Stimulated activated naive CD8-positive, alpha-beta T cell treated with anti-CD3 and anti-CD28 coated beads, Interleukin-15, amount 100 ng/mL, for 72 hours (primary cell): ENCODE data around the gene KCNT1.

Experiments
- ATAC-seq: fragments of 150-1000 bp; cut with Tn5 transposase; 2 replicates; pipeline ENCODE4 v1.10.0; 2021; ENCODE audit warnings: mild to moderate bottlenecking, moderate library complexity
- DNase-seq, 2 donors: peaks; one replicate each; pipeline ENCODE4 v3.0.0; 2021 to 2022
- H3K27ac Mint-ChIP-seq, 2 donors: one replicate each; pipeline ENCODE4 v1.8.0; 2022; ENCODE audit warnings: mild to moderate bottlenecking in 2 of 2, mixed read lengths in 2 of 2, moderate library complexity in 2 of 2
- H3K27me3 Mint-ChIP-seq: one replicate; pipeline ENCODE4 v1.8.0; 2022; ENCODE audit warnings: mixed read lengths
- H3K4me1 Mint-ChIP-seq: one replicate; pipeline ENCODE4 v1.8.0; 2022; ENCODE audit warnings: mild to moderate bottlenecking, mixed read lengths
- H3K4me3 Mint-ChIP-seq, 2 donors: one replicate each; pipeline ENCODE4 v1.8.0; 2022; ENCODE audit warnings: mild to moderate bottlenecking in 2 of 2, mixed read lengths in 2 of 2, moderate library complexity in 1 of 2
- H3K9me3 Mint-ChIP-seq, 2 donors: one replicate each; pipeline ENCODE4 v1.8.0; 2022; ENCODE audit warnings: mixed read lengths in 2 of 2

The KCNT1 gene

DNA sequence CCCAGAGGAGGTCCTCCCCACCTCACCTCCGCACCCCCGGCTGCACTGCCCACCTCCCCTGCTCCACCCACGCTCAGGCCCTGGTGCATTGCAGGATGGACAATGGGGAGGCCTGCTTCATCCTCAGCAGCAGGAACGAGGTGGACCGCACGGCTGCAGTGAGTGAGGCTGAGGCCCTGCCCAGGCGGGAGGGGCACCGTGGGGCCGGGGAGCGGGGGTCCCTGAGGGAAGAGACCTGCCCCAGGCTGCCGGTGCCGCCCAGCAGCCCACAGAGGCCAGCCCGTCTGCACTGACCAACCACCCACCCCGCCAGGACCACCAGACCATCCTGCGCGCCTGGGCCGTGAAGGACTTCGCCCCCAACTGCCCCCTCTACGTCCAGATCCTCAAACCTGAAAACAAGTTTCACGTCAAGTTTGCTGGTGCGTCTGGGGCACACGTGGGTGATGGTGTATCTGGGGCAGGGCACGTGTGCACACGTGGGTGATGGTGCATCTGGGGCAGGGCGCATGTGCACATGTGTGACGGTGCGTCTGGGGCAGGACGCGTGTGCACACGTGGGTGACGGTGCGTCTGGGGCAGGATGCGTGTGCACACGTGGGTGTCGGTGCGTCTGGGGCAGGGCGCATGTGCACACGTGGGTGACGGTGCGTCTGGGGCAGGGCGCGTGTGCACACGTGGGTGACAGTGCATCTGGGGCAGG lies 66.7 kb downstream of the KCNT1 start:
- Mint-ChIP-seq H3K9me3 (peaks cover 0 to 25% of the 10 kb centered on the region in 2 donors), H3K27me3 (no peaks in the 10 kb centered on the region), H3K4me3 (no peak overlapping the region), H3K4me1 (no peaks in the 10 kb centered on the region), H3K27ac (peak overlapping the region in 1 of 2 donors; percentile 54)
- no peak for ATAC-seq
- DNase-seq = no peak

DNA sequence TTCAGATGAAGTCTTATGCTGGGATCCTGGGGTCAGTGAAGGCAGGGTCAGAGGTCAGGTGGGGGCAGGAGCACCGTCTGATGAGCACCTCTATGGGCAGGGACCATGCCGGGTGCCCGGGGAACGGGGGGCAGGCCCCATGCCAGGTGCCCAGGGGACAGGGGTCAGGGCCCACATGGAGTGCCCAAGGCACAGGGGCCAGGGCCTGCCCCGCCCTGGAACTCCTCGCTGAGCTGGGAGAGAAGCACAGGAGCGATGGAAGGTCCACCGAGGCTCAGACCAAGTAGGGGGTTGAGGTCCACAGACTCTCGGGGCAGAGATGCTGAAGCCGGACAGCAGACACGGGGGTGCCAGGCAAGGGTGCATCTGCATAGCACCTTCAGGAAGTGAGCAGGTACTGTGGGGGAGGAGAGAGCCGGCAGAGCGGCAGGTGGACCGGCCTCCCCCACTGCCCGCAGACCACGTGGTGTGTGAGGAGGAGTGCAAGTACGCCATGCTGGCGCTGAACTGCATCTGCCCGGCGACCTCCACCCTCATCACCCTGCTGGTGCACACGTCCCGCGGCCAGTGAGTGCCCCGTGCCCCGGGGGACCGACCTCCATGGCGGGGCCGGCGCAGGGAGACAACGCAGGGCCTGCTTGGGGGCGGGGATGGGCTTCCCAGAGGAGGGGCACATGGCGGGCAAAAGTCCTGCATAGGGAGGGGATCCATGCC lies 67.7 kb downstream of the KCNT1 start:
- no peak for ATAC-seq
- H3K27me3 Mint-ChIP-seq = no peaks in the 10 kb centered on the region
- DNase-seq = no peak
- peaks cover 0 to 23% of the 10 kb centered on the region in 2 donors for H3K9me3 Mint-ChIP-seq
- no peak overlapping the region for H3K4me3 Mint-ChIP-seq
- no peaks in the 10 kb centered on the region for H3K4me1 Mint-ChIP-seq
- no peak overlapping the region for H3K27ac Mint-ChIP-seq

GRCh38 chr9:135770203-135770535 lies 68.2 kb downstream of the KCNT1 start:
- no peak for DNase-seq

GRCh38 chr9:135770771-135771170 lies 68.8 kb downstream of the KCNT1 start:
- Mint-ChIP-seq H3K4me3 (no peak overlapping the region), H3K4me1 (no peaks in the 10 kb centered on the region), H3K9me3 (peaks cover 0 to 15% of the 10 kb centered on the region in 2 donors), H3K27me3 (no peaks in the 10 kb centered on the region), H3K27ac (no peak overlapping the region)
- no peak for ATAC-seq
- no peak for DNase-seq

More at GRCh38 chr9:135770203-135770535, 68.2 kb downstream of the KCNT1 start:
- peaks cover 0 to 18% of the 10 kb centered on the region in 2 donors for H3K9me3 Mint-ChIP-seq
- H3K27ac Mint-ChIP-seq = no peak overlapping the region
- no peaks in the 10 kb centered on the region for H3K4me1 Mint-ChIP-seq
- peak; percentile 21 for ATAC-seq
- no peak overlapping the region for H3K4me3 Mint-ChIP-seq
- no peaks in the 10 kb centered on the region for H3K27me3 Mint-ChIP-seq

- H3K4me1 Mint-ChIP-seq = no peaks in the 10 kb centered on the region
- H3K27ac Mint-ChIP-seq = no peak overlapping the region
- H3K27me3 Mint-ChIP-seq = no peaks in the 10 kb centered on the region
- ATAC-seq = no peak
- peaks cover 0 to 7% of the 10 kb centered on the region in 2 donors for H3K9me3 Mint-ChIP-seq
- H3K4me3 Mint-ChIP-seq = no peak overlapping the region
- DNase-seq = no peak
These were observed 69.5 kb downstream of the KCNT1 start for GRCh38 chr9:135771401-135772051.

- ATAC-seq (peak; percentile 44), DNase-seq (peak in 1 of 2 donors; percentile 21)
- H3K27ac Mint-ChIP-seq = peak overlapping the region in 1 of 2 donors; percentile 37
- no peaks in the 10 kb centered on the region for H3K27me3 Mint-ChIP-seq
- no peaks in the 10 kb centered on the region for H3K4me1 Mint-ChIP-seq
- H3K9me3 Mint-ChIP-seq = peaks cover 0 to under 1% of the 10 kb centered on the region in 2 donors
- H3K4me3 Mint-ChIP-seq = no peak overlapping the region
These were observed 70.2 kb downstream of the KCNT1 start for GRCh38 chr9:135772056-135772646.

GRCh38 chr9:135772702-135773493 lies 70.9 kb downstream of the KCNT1 start:
- Mint-ChIP-seq H3K4me3 (no peak overlapping the region), H3K27ac (no peak overlapping the region), H3K4me1 (no peaks in the 10 kb centered on the region), H3K9me3 (no peaks in the 10 kb centered on the region), H3K27me3 (no peaks in the 10 kb centered on the region)
- ATAC-seq (no peak), DNase-seq (no peak)

- Mint-ChIP-seq H3K9me3 (no peaks in the 10 kb centered on the region), H3K4me1 (no peaks in the 10 kb centered on the region), H3K4me3 (no peak overlapping the region), H3K27ac (no peak overlapping the region), H3K27me3 (no peaks in the 10 kb centered on the region)
- no peak for ATAC-seq
- DNase-seq = no peak
These were observed 71.7 kb downstream of the KCNT1 start for GRCh38 chr9:135773530-135774238.

DNA sequence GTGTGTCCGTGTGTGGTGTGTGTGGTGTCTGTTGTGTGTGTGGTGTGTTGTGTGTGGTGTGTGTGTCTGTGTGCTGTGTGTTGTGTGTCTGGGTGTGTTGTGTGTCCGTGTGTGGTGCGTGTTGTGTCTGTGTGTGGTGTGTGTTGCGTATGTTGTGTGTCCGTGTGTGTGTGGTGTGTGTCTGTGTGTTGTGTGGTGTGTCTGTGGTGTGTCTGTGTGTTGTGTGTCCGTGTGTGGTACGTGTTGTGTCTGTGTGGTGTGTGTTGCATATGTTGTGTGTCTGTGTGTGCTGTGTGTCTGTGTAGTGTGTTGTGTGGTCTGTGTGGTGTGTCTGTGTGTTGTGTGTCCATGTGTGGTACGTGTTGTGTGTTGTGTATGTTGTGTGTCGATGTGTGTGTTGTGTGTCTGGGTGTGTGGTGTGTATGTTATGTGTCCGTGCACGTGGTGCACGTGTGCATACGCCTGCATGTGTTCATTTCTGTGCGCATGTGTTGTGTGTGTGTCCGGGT lies 72.3 kb downstream of the KCNT1 start:
- ATAC-seq (no peak), DNase-seq (no peak)
- H3K27me3 Mint-ChIP-seq = no peaks in the 10 kb centered on the region
- H3K27ac Mint-ChIP-seq = no peak overlapping the region
- H3K4me1 Mint-ChIP-seq = no peaks in the 10 kb centered on the region
- no peak overlapping the region for H3K4me3 Mint-ChIP-seq
- H3K9me3 Mint-ChIP-seq = no peaks in the 10 kb centered on the region

GRCh38 chr9:135774794-135775525 lies 73.0 kb downstream of the KCNT1 start:
- Mint-ChIP-seq H3K9me3 (no peaks in the 10 kb centered on the region), H3K27me3 (no peaks in the 10 kb centered on the region), H3K4me3 (no peak overlapping the region), H3K27ac (no peak overlapping the region), H3K4me1 (no peaks in the 10 kb centered on the region)
- DNase-seq = no peak
- ATAC-seq = no peak

DNA sequence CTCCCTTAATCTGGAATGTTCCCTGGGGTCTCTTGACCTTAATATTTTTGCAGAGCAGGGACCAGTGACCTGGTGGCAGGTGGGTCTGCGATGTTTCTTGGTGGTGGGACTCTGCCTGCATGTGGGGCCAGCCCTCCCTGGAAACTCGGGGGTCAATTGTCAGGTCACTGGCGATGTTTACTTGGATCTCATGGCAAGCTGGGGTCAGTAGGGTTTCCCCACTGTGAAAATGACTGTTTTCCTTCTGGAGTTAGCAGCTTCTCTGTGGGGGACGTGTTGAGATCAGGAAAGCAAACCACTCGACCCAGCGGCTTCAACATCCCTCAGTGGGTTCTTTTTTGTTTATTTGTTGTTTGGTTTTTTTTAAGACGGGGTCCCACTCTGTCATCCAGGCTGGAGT lies 73.9 kb downstream of the KCNT1 start:
- H3K27me3 Mint-ChIP-seq = no peaks in the 10 kb centered on the region
- DNase-seq (no peak), ATAC-seq (no peak)
- no peak overlapping the region for H3K27ac Mint-ChIP-seq
- no peak overlapping the region for H3K4me3 Mint-ChIP-seq
- H3K4me1 Mint-ChIP-seq = no peaks in the 10 kb centered on the region
- H3K9me3 Mint-ChIP-seq = no peaks in the 10 kb centered on the region

DNA sequence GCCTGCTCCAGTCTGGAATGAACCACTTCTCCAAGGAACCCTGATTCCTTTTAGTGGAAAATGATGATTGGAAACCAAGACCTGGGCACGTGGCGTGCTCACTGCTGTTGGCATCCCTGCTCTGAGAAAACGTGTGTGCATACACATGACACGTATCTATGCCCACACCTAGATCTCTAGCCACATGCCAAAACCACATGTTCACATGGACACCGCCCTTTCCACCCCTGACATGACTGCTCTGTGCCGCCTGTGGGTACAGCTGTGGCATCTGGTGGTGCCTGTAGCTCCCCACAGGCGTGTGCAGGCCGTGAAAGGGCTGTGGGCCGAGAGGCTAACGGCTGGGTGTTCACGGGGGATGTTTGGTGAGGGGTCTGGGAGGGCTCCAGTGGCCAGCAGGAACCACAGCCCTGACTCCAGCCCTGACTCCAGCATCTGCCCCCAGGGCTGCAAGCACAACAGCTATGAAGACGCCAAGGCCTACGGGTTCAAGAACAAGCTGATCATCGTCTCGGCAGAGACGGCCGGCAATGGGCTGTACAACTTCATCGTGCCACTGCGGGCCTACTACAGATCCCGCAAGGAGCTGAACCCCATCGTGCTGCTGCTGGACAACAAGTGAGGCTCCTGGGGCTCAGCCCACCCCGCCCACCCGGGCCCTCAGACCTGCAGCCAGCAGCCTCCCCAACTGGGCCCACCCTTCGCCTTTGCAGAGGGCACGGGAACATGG lies 75.1 kb downstream of the KCNT1 start:
- Mint-ChIP-seq H3K27ac (no peak overlapping the region), H3K4me1 (no peaks in the 10 kb centered on the region), H3K4me3 (no peak overlapping the region), H3K9me3 (no peaks in the 10 kb centered on the region), H3K27me3 (no peaks in the 10 kb centered on the region)
- DNase-seq (no peak), ATAC-seq (no peak)

GRCh38 chr9:135777623-135778177 lies 75.7 kb downstream of the KCNT1 start:
- Mint-ChIP-seq H3K9me3 (no peaks in the 10 kb centered on the region), H3K27me3 (no peaks in the 10 kb centered on the region), H3K4me1 (no peaks in the 10 kb centered on the region), H3K27ac (no peak overlapping the region), H3K4me3 (no peak overlapping the region)
- DNase-seq = no peak
- no peak for ATAC-seq
